ENCODE results near the gene OTOP2. TPM values are rescaled to one million over a fixed set of nuclear protein-coding genes. Genes with fewer than 3 reads are reported as not detected.
"Not testable (repeated sequence)": the region's sequence is repeated elsewhere in the genome, so short reads cannot be mapped to it uniquely, and the experiment has no call there.

The OTOP2 gene
- total RNA-seq, 2 donors from 2014 or later = not detected

- no peaks in the 10 kb centered on the region for H3K36me3 ChIP-seq
- TF ChIP-seq CTCF (IDR thresholded peaks at IDR 0.05) = no peak
- no peak for DNase-seq (ENCODE audit: low spot score)
Observed at GRCh38 chr17:74963656-74964055, 39.6 kb downstream of the OTOP2 start.

GRCh38 chr17:74964246-74964761, 40.2 kb downstream of the OTOP2 start:
- TF ChIP-seq CTCF (IDR thresholded peaks at IDR 0.05) = no peak
- no peak overlapping the region for H3K27ac ChIP-seq
- no peaks in the 10 kb centered on the region for H3K27me3 ChIP-seq
- H3K36me3 ChIP-seq = no peaks in the 10 kb centered on the region
- H3K9me3 ChIP-seq = no peaks in the 10 kb centered on the region
- H3K4me1 ChIP-seq = no peaks in the 10 kb centered on the region
- DNase-seq (ENCODE audit: low spot score) = no peak
- no peak overlapping the region for H3K4me3 ChIP-seq

More at GRCh38 chr17:74963656-74964055, 39.6 kb downstream of the OTOP2 start:
- Histone ChIP-seq H3K9me3 (no peaks in the 10 kb centered on the region), H3K4me3 (no peak overlapping the region), H3K27me3 (no peaks in the 10 kb centered on the region), H3K4me1 (no peaks in the 10 kb centered on the region), H3K27ac (no peak overlapping the region)

- H3K4me1 ChIP-seq = no peaks in the 10 kb centered on the region
- H3K9me3 ChIP-seq = no peaks in the 10 kb centered on the region
- no peak for DNase-seq (ENCODE audit: low spot score)
- no peaks in the 10 kb centered on the region for H3K36me3 ChIP-seq
- H3K27me3 ChIP-seq = no peaks in the 10 kb centered on the region
- H3K27ac ChIP-seq = no peak overlapping the region
- TF ChIP-seq CTCF (IDR thresholded peaks at IDR 0.05) = no peak
- H3K4me3 ChIP-seq = no peak overlapping the region
Observed at GRCh38 chr17:74964988-74965622, 41.0 kb downstream of the OTOP2 start.

GRCh38 chr17:74968361-74968780, 44.3 kb downstream of the OTOP2 start:
- Histone ChIP-seq H3K4me3 (no peak overlapping the region), H3K27ac (no peak overlapping the region), H3K4me1 (peaks cover 0 to 18% of the 10 kb centered on the region in 2 donors), H3K36me3 (no peaks in the 10 kb centered on the region), H3K27me3 (no peaks in the 10 kb centered on the region), H3K9me3 (no peaks in the 10 kb centered on the region)
- no peak for DNase-seq (ENCODE audit: low spot score)
- TF ChIP-seq CTCF (IDR thresholded peaks at IDR 0.05) = no peak

GRCh38 chr17:74969501-74969900, 45.4 kb downstream of the OTOP2 start:
- H3K27ac ChIP-seq; H3K36me3 ChIP-seq; H3K27me3 ChIP-seq; H3K9me3 ChIP-seq; H3K4me3 ChIP-seq; DNase-seq (ENCODE audit: low spot score): not testable (repeated sequence)
- peaks cover 0 to 18% of the 10 kb centered on the region in 2 donors for H3K4me1 ChIP-seq

GRCh38 chr17:74970395-74970794, 46.3 kb downstream of the OTOP2 start:
- H3K36me3 ChIP-seq = no peaks in the 10 kb centered on the region
- H3K4me3 ChIP-seq = no peak overlapping the region
- H3K4me1 ChIP-seq = peaks cover 0 to 18% of the 10 kb centered on the region in 2 donors
- no peak for TF ChIP-seq CTCF (IDR thresholded peaks at IDR 0.05)
- no peaks in the 10 kb centered on the region for H3K27me3 ChIP-seq
- peak overlapping the region in 1 of 2 donors; percentile 40 for H3K27ac ChIP-seq
- no peaks in the 10 kb centered on the region for H3K9me3 ChIP-seq
- DNase-seq (ENCODE audit: low spot score) = no peak
